Stimulated activated CD8-positive, alpha-beta memory T cell treated with anti-CD3 and anti-CD28 coated beads, Interleukin-2, amount 100 ng/mL, for 1 hour (primary cell): ENCODE data around the gene CLRN2.

Source experiments
- DNase-seq, 2 donors: peaks; one replicate each; pipeline ENCODE4 v3.0.0-alpha.2; 2020; ENCODE audit warnings: low read depth in 2 of 2

CLRN2 gene

GRCh38 chr4:17514865-17515264 is at the start of gene CLRN2:
CLRN2 (plus strand) TSS chr4:17515165; CDS start chr4:17515267, 102 bp downstream.
- DNase-seq: no peak

GRCh38 chr4:17468619-17469221 is 46.2 kb upstream of the CLRN2 start:
- no peak for DNase-seq

- no peak for DNase-seq
These were observed 44.9 kb upstream of the CLRN2 start for GRCh38 chr4:17469931-17470674.

GRCh38 chr4:17475481-17475880 is 39.5 kb upstream of the CLRN2 start:
- DNase-seq: no peak

GRCh38 chr4:17476853-17477252 is 38.1 kb upstream of the CLRN2 start:
- no peak for DNase-seq

- DNase-seq: no peak
These were observed 37.0 kb upstream of the CLRN2 start for GRCh38 chr4:17477774-17478472.

GRCh38 chr4:17480210-17480927 is 34.6 kb upstream of the CLRN2 start:
- no peak for DNase-seq

GRCh38 chr4:17480955-17481354 is 34.0 kb upstream of the CLRN2 start:
- DNase-seq: no peak

GRCh38 chr4:17482716-17483115 is 32.2 kb upstream of the CLRN2 start:
- DNase-seq: no peak

- no peak for DNase-seq
These were observed 25.8 kb upstream of the CLRN2 start for GRCh38 chr4:17489123-17489522.

GRCh38 chr4:17489721-17490120 is 25.2 kb upstream of the CLRN2 start:
- DNase-seq: no peak

GRCh38 chr4:17490575-17491059 is 24.3 kb upstream of the CLRN2 start:
- no peak for DNase-seq

GRCh38 chr4:17491196-17491595 is 23.8 kb upstream of the CLRN2 start:
- no peak for DNase-seq

- DNase-seq: no peak
These were observed 22.8 kb upstream of the CLRN2 start for GRCh38 chr4:17492058-17492741.

GRCh38 chr4:17492876-17493275 is 22.1 kb upstream of the CLRN2 start:
- DNase-seq: no peak

- DNase-seq: no peak
These were observed 21.3 kb upstream of the CLRN2 start for GRCh38 chr4:17493619-17494018.

GRCh38 chr4:17494258-17495190 is 20.4 kb upstream of the CLRN2 start:
- no peak for DNase-seq

- no peak for DNase-seq
These were observed 17.0 kb upstream of the CLRN2 start for GRCh38 chr4:17497890-17498523.

GRCh38 chr4:17500574-17500973 is 14.4 kb upstream of the CLRN2 start:
- no peak for DNase-seq

GRCh38 chr4:17502756-17503155 is 12.2 kb upstream of the CLRN2 start:
- DNase-seq: no peak
